Mesothelial cell of epicardium (in vitro differentiated cells): Measurements from ENCODE around the gene EDN1. TPM values are rescaled to one million over a fixed set of nuclear protein-coding genes. Genes with fewer than 3 reads are reported as not detected.

Source experiments
- DNase-seq, 2 experiments: peaks; one replicate each; pipeline ENCODE4 v3.0.0; 2021; ENCODE audit warnings: low spot score in 2 of 2; ENCODE audit not compliant: unreplicated experiment in 2 of 2
- H3K27ac Mint-ChIP-seq: 2 replicates; pipeline ENCODE4 v1.8.0; 2021; ENCODE audit warnings: mixed read lengths
- H3K27me3 Mint-ChIP-seq: 2 replicates; pipeline ENCODE4 v1.8.0; 2021; ENCODE audit warnings: low read depth, mixed read lengths
- H3K36me3 Mint-ChIP-seq: 2 replicates; pipeline ENCODE4 v1.8.0; 2021; ENCODE audit warnings: mixed read lengths
- H3K4me1 Mint-ChIP-seq: 2 replicates; pipeline ENCODE4 v1.8.0; 2021; ENCODE audit warnings: mixed read lengths
- H3K4me3 Mint-ChIP-seq: 2 replicates; pipeline ENCODE4 v1.8.0; 2021; ENCODE audit warnings: mild to moderate bottlenecking, moderate library complexity, mixed read lengths
- H3K9me3 Mint-ChIP-seq: 2 replicates; pipeline ENCODE4 v1.8.0; 2021; ENCODE audit warnings: mixed read lengths
- CTCF ChIP-seq: fragments of 200-600 bp; sonication (generic); IDR thresholded peaks from one replicate; pipeline ENCODE4 v1.5.0; 2021; ENCODE audit warnings: antibody characterized with exemption; ENCODE audit not compliant: unreplicated experiment
- total RNA-seq: library from RNA; stranded (reverse); gene quantifications from 3 replicates; pipeline ENCODE4 v1.2.1, GENCODE V29; 2021

The EDN1 gene
- total RNA-seq, 1 donor from 2014 or later: 8.9 TPM

DNA sequence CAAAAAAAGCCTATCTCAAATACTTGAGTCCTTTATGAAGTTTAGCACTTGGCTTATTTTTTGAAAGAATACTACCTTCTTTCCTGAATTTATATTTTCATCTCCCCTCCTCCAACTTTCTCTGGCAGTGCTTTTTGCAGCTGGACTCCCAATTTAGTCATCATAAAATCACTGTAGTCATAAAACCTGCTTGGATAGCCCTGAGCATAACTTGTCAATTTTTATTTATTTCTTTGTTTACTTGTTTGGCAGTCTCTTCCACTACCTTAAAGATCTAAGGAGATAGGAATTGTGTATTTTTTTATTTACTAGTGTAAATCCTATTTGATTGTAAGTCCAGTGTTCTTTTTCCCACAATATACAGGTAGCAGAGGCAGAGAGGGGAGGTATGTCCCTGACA is 11.2 kb upstream of the EDN1 start:
- Mint-ChIP-seq H3K36me3 (no peaks in the 10 kb centered on the region), H3K4me3 (no peak overlapping the region), H3K4me1 (peaks cover 16% of the 10 kb centered on the region), H3K27ac (no peak overlapping the region), H3K9me3 (peaks cover 7% of the 10 kb centered on the region), H3K27me3 (no peaks in the 10 kb centered on the region)
- no peak for TF ChIP-seq CTCF
- no peak for DNase-seq

DNA sequence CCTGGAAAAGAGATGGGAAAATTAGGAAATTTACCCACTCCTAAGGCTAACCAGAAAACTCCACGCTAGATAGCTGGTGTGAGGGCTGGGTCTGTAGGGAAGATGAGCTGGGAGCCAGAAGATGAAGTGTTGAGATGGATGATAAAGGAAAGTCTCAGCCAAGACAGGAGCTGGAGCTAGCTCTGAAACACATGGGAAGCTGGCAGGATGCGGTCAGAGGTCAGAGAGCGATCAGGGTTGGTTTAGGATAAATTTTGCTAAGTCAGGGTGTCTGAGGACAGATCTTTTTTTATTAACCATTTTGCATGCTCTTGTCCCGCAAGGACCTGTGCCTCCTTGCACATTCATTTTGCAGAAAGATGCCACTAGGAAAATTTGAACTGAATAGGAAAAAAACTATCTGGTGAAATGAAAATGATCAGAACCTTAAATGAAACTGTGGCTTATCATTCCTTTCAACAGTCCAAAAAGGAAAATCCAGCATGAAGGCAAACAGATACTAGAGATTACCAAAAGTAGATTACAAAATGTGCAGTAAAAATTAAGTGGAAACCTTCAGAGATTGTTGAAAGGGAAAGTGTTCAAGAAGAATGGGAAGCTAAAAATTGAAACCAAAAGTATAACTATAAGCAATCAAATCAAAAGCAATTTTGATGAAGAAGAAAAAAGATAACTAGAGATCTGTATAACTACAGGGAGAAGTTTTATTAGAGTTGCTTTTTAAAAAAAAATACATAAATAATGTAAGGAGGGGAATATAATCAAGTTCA is 10.7 kb upstream of the EDN1 start:
- H3K27me3 Mint-ChIP-seq: no peaks in the 10 kb centered on the region
- no peak for TF ChIP-seq CTCF
- H3K27ac Mint-ChIP-seq: no peak overlapping the region
- H3K9me3 Mint-ChIP-seq: peaks cover 7% of the 10 kb centered on the region
- no peak overlapping the region for H3K4me3 Mint-ChIP-seq
- no peak for DNase-seq
- H3K36me3 Mint-ChIP-seq: no peaks in the 10 kb centered on the region
- H3K4me1 Mint-ChIP-seq: peaks cover 16% of the 10 kb centered on the region

DNA sequence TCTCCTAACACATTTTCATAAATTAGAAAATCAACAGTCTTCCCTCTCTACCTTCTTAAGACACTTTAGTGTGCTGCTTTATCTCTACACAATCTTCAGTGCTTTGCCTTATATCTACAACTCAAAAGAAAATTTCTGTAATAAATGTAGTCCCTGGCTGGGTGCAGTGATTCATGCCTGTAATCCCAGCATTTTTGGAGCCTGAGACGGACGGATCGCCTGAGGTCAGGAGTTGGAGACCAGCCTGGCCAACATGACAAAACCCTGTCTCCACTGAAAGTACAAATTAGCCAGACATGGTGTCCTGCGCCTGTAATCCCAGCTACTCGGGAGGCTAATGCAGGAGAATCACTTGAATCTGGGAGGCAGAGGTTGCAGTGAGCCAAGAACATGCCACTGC is 9.7 kb upstream of the EDN1 start:
- TF ChIP-seq CTCF: no peak
- Mint-ChIP-seq H3K27me3 (no peaks in the 10 kb centered on the region), H3K4me3 (no peak overlapping the region), H3K9me3 (peaks cover 7% of the 10 kb centered on the region), H3K27ac (no peak overlapping the region), H3K4me1 (peaks cover 19% of the 10 kb centered on the region), H3K36me3 (no peaks in the 10 kb centered on the region)
- no peak for DNase-seq

- Mint-ChIP-seq H3K27me3 (no peaks in the 10 kb centered on the region), H3K4me3 (no peak overlapping the region), H3K4me1 (peaks cover 19% of the 10 kb centered on the region), H3K27ac (no peak overlapping the region), H3K36me3 (no peaks in the 10 kb centered on the region), H3K9me3 (peaks cover 7% of the 10 kb centered on the region)
- TF ChIP-seq CTCF: no peak
- no peak for DNase-seq
These were observed 9.3 kb upstream of the EDN1 start for GRCh38 chr6:12280902-12281301.

DNA sequence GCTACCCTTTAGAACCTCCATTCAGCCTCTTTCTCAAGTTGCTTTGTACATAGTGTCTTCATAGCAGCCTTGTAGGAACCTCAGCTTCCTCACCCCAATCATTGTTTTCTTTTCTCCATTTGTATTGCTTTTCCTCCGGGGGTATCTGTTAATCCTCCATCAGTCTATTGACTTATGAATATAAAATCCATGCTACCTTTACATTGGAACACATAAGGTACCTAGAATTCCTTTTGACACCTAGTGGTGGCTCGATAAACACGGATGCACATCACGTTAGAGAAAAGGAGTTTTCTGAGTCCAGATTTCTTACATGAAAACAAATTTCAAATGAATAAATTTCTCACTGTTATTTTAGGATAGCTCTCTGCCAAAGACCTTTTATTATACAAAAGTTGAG is 6.3 kb upstream of the EDN1 start:
- Mint-ChIP-seq H3K4me1 (peaks cover 36% of the 10 kb centered on the region), H3K4me3 (no peak overlapping the region), H3K27ac (no peak overlapping the region), H3K9me3 (no peaks in the 10 kb centered on the region), H3K27me3 (no peaks in the 10 kb centered on the region), H3K36me3 (no peaks in the 10 kb centered on the region)
- no peak for DNase-seq
- TF ChIP-seq CTCF: no peak
